22Rv1 (cell line): ENCODE data around the gene ATP6V0C.

Experiments
- ZFX ChIP-seq: fragments of 450-650 bp; IDR thresholded peaks from 2 replicates; pipeline ENCODE4 v1.6.1; 2017; ENCODE audit warnings: antibody characterized with exemption, borderline replicate concordance
- TF ChIP-seq, protein P1 (sequence below): fragments of 450-650 bp; IDR thresholded peaks from 2 replicates; pipeline ENCODE4 v1.5.1; 2017; ENCODE audit warnings: mild to moderate bottlenecking

DNA sequence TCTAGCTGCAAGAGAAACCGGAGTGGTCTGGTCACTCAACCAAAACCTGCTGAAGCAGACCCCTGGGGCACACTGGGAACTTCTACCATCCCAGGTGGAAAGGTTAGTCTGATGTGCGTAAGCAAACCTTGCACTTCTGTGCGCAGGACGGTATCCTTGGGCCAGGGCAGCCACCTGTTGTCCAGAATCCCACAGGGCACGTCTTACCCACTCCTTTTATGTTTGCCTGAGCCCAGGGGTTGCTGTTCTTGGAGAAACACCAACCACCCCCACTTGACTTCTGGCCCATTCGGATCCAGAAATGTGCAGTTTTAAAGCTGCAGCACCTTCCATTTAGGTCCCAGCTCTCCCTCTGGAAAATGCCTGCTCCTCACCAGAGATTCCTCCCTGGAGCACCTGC is 20.1 kb upstream of the ATP6V0C start:
- TF ChIP-seq, protein P1, sequence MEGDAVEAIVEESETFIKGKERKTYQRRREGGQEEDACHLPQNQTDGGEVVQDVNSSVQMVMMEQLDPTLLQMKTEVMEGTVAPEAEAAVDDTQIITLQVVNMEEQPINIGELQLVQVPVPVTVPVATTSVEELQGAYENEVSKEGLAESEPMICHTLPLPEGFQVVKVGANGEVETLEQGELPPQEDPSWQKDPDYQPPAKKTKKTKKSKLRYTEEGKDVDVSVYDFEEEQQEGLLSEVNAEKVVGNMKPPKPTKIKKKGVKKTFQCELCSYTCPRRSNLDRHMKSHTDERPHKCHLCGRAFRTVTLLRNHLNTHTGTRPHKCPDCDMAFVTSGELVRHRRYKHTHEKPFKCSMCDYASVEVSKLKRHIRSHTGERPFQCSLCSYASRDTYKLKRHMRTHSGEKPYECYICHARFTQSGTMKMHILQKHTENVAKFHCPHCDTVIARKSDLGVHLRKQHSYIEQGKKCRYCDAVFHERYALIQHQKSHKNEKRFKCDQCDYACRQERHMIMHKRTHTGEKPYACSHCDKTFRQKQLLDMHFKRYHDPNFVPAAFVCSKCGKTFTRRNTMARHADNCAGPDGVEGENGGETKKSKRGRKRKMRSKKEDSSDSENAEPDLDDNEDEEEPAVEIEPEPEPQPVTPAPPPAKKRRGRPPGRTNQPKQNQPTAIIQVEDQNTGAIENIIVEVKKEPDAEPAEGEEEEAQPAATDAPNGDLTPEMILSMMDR, result no peak
- TF ChIP-seq ZFX, result no peak
